Measurements from ENCODE around the gene SLCO2B1.

The SLCO2B1 gene

GRCh38 chr11:75200531-75200930 lies 49.6 kb downstream of the SLCO2B1 start:
- peaks cover 4% of the 10 kb centered on the region for H3K27me3 ChIP-seq (replicated peaks; ENCODE audit: control insufficient read depth, insufficient read depth, low read length)

DNA sequence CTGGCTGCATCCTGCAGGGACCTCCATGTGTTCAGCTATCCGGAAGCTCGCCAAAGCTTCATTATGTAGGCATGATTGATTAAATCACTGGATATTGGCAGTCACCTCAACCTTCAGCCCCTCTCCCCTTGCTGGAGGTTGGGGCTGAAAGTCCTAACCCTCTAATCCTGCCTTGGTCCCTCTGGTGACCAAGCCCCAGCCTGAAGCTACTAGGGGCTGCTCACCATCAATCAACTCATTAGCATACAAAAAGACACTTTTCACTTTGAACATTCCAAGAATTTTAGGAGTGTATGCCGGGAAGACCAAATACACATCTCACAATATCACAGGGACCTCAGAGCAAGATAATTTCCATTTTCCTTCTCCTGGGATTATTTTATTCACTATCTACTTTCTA lies 50.9 kb downstream of the SLCO2B1 start:
- no peak for TF ChIP-seq CTCF (IDR thresholded peaks at IDR 0.05; ENCODE audit: insufficient read depth, low read length, poor library complexity, severe bottlenecking)
- peaks cover 4% of the 10 kb centered on the region for H3K27me3 ChIP-seq (replicated peaks; ENCODE audit: control insufficient read depth, insufficient read depth, low read length)
- no peak overlapping the region for H3K4me3 ChIP-seq (replicated peaks; ENCODE audit: low read depth, low read length)
- no peaks in the 10 kb centered on the region for H3K36me3 ChIP-seq (ENCODE audit: control insufficient read depth, insufficient read depth, low read length)
- no peak for DNase-seq (ENCODE audit: extremely low read depth, insufficient read length)

More at GRCh38 chr11:75200531-75200930, 49.6 kb downstream of the SLCO2B1 start:
- no peak for DNase-seq (ENCODE audit: extremely low read depth, insufficient read length)
- Histone ChIP-seq H3K4me3 (replicated peaks; ENCODE audit: low read depth, low read length) (no peak overlapping the region), H3K36me3 (ENCODE audit: control insufficient read depth, insufficient read depth, low read length) (no peaks in the 10 kb centered on the region)
- no peak for TF ChIP-seq CTCF (IDR thresholded peaks at IDR 0.05; ENCODE audit: insufficient read depth, low read length, poor library complexity, severe bottlenecking)

DNA sequence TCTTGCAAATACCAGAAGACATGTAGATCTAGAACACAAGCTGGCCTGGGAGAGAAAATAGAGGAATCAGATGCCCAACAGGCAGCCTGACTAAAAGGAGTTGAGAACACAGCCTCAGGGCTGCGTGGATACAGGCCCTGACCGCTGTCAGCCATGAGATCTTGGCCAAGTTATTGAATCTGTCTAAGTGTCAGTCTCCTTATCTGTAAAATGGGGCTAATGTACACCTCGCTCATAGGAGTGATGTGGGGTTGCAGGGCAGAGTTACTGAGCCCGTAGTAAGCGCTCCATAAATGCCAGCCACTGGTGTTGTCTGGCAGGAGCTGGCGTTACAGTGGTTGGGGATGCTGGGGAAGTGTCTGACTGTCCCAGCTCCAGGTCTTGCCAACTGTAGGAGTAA lies 51.3 kb downstream of the SLCO2B1 start:
- no peak for DNase-seq (ENCODE audit: extremely low read depth, insufficient read length)
- Histone ChIP-seq H3K36me3 (ENCODE audit: control insufficient read depth, insufficient read depth, low read length) (no peaks in the 10 kb centered on the region), H3K27me3 (replicated peaks; ENCODE audit: control insufficient read depth, insufficient read depth, low read length) (peaks cover 4% of the 10 kb centered on the region), H3K4me3 (replicated peaks; ENCODE audit: low read depth, low read length) (no peak overlapping the region)
- no peak for TF ChIP-seq CTCF (IDR thresholded peaks at IDR 0.05; ENCODE audit: insufficient read depth, low read length, poor library complexity, severe bottlenecking)

DNA sequence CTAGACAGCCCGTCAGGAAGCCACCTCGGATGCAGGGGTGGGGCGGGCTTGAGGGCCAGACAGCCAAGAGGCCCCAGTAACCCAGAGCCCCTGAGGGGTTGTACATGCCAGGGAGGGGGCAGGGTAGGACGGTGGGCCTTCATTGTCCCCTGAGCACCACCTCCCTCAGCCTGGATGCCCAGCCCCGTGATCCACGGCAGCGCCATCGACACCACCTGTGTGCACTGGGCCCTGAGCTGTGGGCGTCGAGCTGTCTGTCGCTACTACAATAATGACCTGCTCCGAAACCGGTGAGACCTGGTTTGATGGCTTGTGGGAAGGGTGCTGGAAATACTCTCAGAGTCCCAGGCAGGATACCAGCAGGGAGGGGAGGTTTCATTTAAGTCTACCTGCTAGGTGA lies 52.2 kb downstream of the SLCO2B1 start:
- H3K4me3 ChIP-seq (replicated peaks; ENCODE audit: low read depth, low read length): no peak overlapping the region
- H3K36me3 ChIP-seq (ENCODE audit: control insufficient read depth, insufficient read depth, low read length): no peaks in the 10 kb centered on the region
- TF ChIP-seq CTCF (IDR thresholded peaks at IDR 0.05; ENCODE audit: insufficient read depth, low read length, poor library complexity, severe bottlenecking): no peak
- DNase-seq (ENCODE audit: extremely low read depth, insufficient read length): no peak
- peaks cover 4% of the 10 kb centered on the region for H3K27me3 ChIP-seq (replicated peaks; ENCODE audit: control insufficient read depth, insufficient read depth, low read length)

GRCh38 chr11:75203641-75204011 lies 52.7 kb downstream of the SLCO2B1 start:
- peaks cover 4% of the 10 kb centered on the region for H3K27me3 ChIP-seq (replicated peaks; ENCODE audit: control insufficient read depth, insufficient read depth, low read length)
- H3K4me3 ChIP-seq (replicated peaks; ENCODE audit: low read depth, low read length): no peak overlapping the region
- no peak for DNase-seq (ENCODE audit: extremely low read depth, insufficient read length)
- no peaks in the 10 kb centered on the region for H3K36me3 ChIP-seq (ENCODE audit: control insufficient read depth, insufficient read depth, low read length)
- TF ChIP-seq CTCF (IDR thresholded peaks at IDR 0.05; ENCODE audit: insufficient read depth, low read length, poor library complexity, severe bottlenecking): no peak

DNA sequence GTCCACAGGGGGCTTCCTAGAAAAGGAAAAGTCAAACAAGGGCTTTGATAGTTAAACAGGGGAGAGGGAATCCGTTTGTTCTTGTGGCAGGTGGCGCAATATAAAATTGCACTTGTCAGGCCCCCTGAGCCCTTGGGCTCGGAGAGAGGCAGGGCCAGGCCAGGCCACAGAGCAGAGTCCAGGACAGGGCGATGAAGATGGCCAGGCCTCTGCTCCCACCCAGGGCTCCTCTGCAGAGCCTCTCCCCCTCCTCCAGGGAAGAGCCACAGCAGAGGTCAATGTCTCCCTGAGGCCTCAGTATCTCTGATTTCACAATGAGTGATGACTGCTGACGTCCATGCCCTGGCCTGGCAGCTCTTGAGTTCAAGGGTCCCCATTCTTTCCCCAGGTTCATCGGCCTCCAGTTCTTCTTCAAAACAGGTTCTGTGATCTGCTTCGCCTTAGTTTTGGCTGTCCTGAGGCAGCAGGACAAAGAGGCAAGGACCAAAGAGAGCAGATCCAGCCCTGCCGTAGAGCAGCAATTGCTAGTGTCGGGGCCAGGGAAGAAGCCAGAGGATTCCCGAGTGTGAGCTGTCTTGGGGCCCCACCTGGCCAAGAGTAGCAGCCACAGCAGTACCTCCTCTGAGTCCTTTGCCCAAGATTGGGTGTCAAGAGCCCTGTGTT lies 53.2 kb downstream of the SLCO2B1 start:
- no peak for TF ChIP-seq CTCF (IDR thresholded peaks at IDR 0.05; ENCODE audit: insufficient read depth, low read length, poor library complexity, severe bottlenecking)
- H3K4me3 ChIP-seq (replicated peaks; ENCODE audit: low read depth, low read length): no peak overlapping the region
- H3K27me3 ChIP-seq (replicated peaks; ENCODE audit: control insufficient read depth, insufficient read depth, low read length): peaks cover 2% of the 10 kb centered on the region
- DNase-seq (ENCODE audit: extremely low read depth, insufficient read length): no peak
- H3K36me3 ChIP-seq (ENCODE audit: control insufficient read depth, insufficient read depth, low read length): no peaks in the 10 kb centered on the region

Measured in GM06990 (cell line).